Activated CD8-positive, alpha-beta memory T cell treated with anti-CD3 and anti-CD28 coated beads, Interleukin-2, amount 50 U/mL, for 24 hours (primary cell): ENCODE results near the gene FAM118A.
"Not testable (repeated sequence)": the region's sequence is repeated elsewhere in the genome, so short reads cannot be mapped to it uniquely, and the experiment has no call there.

ENCODE experiments used
- DNase-seq: peaks from one replicate; pipeline ENCODE4 v3.0.0-alpha.2; 2020; ENCODE audit errors: extremely low read depth

FAM118A gene

DNA sequence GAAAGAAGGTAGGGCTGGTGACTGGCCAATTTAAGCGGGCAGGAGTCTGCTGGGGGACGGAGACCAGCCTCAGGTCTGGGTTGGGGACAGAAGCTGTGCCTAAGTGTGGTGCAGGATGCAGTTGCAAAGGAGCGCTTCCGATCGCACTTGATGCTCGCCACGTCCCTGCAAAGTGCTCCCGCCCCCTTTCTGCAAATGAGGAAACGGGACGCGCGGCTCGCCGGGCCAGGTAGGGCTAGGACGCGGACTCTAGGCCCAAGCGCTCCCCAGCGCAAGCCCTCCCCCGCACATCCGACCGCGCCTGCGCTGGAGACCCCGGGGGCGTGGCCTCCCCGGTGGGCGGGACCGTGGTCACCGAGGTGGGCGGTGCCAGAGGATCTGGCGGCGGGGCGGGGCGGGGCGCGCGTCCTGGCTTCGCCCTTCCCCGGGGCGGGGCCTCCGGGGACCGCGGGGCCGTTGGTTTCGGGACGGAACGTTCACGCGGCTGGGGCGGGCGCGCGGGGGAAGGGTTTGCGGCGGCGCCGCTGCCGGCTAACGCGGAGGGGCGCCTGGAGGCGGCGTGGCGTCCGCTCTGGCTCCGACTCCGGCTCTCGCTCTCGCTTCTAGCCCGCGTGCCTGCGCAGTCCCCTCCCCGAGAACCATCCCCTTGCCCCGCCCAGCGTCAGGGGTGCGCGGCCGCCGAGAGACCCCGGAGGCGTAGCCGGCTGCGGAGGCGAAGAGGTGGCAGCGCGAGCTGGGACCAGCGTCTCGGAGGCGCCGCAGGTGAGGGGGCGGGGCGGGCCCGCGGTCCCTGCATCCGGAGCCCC lies at the start of gene FAM118A:
Gene FAM118A (plus strand): TSS at position 513 of the 806 bp plus-strand sequence. CDS start 12,446 bp downstream, outside the sequence.
- peak; percentile 79 for DNase-seq

DNA sequence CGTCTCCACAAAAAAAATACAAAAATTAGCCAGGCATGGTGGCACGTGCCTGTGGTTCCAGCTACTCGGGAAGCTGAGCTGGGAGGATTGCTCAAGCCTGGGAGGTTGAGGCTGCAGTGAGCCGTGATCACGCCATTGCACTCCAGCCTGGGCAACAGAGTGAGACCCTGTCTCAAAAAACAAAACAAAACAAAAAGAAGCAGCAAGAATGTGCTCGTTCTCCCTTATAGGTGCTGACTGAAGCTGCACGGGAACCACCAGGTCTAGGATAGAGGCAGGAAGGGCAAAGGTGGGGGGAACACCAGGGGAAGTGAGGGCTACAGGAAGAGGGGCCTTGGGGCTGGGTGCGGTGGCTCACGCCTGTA lies 49.4 kb upstream of the FAM118A start:
- not testable (repeated sequence) for DNase-seq

DNA sequence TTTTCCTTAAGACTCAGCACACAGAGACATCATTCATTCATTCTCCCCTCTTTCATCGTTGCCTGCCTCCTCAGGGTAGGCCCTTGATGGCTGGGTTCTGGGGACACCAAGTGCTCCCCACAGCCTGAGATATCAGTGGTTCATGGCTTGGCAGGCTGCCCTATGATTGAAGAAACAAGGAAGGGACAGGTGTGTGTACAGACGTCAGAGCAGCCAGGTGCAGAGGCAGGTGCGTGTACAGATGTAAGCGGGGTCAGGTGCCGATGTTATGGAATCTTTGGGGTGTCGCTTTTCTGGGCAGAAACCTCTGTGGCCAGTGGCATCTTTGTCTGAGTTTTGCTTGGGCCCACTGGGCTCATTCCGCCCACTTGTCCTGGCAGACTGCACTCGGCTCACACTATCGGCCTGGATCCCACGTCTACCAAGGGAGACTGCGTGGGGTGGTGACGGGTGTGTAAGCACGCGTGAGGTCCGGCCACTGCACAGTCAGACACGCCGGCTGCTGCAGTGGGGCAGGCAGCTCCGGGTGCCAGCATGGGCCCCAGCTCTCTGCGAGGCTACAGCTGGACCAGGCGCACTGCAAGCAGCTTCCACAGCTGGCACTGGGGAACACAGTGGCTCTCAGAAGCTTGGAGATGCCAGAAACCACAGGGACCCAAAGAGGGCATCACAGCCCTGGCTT lies 48.2 kb upstream of the FAM118A start:
- no peak for DNase-seq

DNA sequence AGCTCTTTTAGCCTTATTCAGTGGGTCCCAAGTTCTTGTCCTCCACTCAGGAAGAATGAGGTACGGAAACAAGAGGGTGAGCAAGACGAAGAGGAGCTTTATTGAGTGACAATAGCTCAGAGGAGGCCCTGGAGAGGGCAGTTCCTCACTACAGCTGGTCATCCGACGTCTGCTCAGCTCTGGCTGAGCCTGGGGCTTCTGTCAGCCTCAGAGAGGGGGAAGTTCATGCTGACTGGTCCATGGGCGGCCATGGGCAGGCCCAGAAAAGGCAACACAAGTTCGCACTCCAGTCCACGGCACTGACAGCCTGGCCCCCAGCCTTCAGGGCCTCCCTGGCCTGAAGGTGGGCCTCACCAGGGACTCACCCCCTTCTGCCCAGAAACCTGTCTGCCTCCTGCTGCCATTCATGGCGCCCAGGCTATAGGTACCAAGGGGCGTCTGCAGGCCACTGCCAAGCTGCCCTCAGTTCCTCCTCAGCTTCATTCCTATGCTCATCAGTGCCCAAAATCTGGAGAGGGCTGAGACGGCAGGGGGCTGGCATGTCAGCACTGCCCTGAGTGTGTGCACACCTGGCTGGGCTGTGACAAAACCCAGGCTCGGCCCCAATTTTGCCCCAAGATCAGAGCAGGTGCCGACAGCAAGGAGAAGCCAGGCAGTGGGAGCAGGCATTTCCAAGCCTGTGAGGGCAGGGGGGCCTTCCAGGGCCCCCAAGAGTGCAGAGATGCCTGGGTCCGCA lies 47.4 kb upstream of the FAM118A start:
- no peak for DNase-seq

DNA sequence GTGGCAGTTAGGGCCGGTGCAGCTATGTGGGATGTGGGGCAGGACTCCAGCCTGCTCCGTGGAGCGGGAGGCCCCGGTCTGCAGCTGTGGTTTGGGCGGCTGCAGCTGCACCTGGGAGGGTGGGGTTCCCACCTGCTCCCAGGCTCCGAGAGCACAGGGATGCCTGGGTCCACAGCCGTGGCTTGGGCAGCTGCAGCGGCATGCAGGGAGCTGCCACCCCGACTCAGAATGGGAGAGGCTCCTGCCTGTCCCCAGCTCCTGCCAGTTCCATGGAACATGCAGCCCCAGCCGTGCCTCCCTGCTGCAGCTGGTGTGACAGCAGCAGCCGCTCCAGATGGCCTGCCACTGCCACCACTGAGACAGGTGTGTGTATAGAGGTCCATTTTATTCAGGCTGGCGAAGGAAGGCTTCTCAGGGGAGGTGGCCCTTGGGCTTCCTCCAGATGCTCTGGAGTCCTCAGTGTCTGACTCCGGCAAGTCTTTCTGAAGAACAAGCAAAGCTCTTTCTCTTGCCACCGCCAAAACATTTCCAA lies 46.7 kb upstream of the FAM118A start:
- DNase-seq = no peak

DNA sequence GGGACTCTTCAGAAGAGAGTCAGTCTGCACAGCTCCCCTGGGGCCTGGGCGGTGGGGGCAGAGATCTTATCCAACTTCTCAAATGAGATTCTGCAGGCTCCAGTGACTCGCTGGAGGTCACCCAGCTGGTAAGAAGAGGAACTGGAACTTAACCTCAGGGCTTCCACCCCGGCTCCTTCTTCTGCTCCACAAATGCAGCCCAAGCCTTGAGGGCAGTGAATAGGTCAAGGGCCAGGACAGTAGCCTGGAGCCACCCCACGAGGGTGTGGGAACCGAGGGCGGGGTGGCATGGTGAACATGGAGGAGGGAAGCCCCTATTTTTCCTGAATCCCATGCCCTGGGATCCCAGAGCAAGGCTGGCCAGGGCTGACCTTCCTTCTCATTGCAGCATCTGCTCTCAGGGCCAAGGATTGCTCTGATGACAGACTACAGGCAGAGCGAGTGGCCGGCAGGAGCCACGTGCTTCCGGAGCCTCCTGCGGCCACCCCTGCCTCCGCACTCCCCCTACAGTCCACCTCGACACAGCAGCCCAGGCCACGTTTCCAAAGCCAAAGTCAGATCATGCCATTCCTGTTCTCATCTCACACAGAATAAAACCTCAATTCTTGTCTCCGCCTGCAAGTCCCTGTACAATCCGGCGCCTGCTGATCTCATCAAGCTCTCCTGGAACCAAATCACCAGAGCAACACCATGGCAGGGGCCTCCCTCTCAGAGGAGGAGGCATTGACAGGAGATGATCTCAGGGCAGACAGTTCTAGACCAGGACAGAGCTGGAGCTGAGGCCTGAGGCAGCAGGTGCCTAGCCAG lies 46.1 kb upstream of the FAM118A start:
- no peak for DNase-seq

DNA sequence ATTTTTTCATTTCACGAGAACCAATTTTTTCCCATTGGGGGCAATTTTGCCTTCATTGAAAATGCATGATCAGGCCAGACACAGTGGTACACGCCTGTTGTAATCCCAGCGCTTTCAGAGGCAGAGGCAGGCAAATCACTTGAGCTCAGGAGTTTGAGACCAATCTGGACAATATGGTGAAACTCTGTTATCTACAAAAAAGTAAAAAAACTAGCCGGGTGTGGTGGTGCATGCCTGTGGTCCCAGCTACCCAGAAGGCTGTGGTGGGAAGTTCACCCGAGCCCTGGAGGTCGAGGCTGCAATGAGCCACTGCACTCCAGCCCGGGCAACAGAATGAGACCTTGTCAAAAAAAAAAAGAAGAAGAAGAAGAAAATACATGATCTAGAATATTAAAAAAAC lies 44.2 kb upstream of the FAM118A start:
- no peak for DNase-seq

DNA sequence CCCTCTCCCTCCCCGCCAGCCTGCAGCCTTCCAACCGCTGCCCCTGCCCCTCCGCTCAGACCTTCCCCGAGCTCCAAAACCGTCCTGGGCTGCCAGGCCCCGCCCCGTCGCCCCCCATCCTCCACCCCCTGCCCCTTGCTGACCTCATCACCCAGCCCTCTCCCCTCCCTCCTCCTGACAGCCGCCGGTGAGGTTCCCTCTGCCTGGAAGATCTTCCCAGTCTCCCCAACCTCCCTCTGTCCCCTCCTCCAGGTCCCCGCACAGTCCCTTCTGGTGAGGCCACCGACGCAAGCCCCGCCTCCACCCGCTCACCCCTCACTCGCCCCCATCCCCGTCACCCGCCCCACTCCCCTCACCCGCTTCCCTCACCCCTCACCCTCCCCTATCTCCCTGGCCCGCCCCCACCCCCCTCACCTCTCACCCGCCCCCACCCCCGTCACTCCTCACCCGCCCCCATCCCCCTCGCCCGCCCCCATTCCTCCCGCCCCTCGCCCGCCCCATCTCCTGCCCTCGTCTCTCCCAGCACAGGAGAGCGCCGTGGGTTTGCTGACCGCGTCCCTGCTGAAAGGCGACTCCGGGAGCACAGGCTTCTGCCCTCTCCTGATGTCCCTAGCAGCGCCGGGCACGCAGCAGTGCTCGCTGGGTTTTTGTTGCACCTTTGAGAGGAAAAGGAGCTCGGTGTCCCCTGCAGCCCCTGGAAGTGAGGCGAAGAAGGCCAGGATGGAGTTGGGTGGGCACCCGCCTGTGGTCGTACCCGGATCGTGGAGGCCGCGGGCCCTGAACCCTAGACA lies 41.4 kb upstream of the FAM118A start:
- DNase-seq = no peak

DNA sequence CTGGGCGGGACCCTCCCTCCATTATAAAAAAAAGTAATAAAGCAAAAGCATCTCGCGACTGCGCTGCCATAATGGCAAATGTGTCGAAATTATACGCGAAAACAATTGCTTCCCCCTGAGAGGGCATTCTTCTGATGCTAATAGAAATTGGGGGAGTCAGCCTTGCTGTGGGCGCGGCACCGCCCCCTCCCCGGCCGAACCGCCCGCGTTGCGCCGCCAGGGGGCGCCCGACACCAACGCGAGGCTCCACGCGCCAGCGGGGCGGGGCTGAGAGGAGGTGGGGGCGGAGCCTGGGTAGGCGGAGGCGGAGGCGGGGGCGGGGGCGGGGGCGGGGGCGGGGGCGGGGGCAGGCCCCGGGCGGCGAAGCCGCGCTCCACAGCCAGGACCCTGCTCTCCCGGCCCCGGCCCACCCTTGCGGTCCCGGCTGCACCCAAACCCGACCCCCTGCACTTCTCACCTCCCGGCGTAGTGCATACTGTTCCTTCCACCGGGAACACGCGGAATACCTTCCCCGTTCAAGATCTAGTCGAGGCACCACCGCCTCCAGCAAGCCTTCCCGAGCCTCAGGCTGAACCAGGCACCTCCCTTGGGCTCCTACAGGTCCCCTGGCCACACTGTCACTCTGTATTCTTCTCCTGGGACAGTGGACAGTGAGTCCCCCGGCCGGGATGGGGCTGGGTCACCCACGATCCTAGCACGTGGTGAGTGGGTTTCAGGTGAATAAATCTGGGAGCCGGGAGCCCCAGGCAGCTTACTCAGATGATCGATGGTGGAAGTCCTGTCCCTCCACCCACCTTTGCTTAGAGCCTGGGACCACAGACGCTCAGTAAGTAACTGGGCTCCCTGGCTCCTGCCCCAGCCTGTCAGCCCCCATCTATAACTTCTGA lies 40.5 kb upstream of the FAM118A start:
- peak; percentile 41 for DNase-seq

DNA sequence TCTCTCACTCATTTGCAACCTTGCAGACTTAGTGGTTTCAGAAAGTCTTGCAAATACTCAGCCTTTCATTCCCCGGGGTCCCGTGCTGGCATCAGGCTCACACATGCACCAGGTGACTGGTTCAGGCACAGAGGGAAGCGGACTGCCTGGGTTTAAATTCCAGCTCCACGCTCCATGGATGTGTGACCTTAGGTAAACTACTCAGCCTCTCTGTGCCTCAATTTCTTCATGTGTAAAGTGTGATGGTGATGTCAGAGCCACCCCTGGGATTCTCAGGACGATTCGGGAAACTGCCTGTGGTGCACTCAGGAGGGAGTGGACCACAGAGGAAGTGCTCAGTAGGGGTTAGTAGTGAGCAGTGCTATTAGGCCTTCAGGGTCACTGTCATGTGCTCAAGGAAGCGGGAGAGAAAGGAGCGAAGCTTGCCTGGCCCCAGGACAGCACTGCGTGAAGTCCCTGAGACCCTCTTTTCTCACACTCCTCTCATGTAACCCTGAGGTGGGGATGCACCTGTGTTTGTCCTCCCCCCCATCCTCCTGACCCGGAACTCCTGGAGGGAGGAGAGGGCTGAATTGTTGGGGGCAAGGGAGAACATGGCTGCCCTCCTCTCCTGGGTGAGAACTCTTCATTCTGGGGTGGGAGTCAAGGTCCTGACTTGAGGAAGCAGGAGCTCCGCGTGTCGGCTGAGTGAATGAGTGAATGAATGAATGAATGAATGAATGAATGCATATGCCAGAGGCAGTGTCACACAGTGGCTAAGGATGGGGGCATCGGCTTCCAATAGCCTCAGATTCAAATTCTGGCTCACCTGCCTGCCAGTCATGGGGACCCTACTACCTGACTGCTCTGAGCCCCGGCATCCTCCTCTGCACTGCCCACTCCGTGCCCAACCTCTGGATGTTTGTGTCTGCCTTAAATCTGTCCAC lies 39.4 kb upstream of the FAM118A start:
- DNase-seq = no peak

DNA sequence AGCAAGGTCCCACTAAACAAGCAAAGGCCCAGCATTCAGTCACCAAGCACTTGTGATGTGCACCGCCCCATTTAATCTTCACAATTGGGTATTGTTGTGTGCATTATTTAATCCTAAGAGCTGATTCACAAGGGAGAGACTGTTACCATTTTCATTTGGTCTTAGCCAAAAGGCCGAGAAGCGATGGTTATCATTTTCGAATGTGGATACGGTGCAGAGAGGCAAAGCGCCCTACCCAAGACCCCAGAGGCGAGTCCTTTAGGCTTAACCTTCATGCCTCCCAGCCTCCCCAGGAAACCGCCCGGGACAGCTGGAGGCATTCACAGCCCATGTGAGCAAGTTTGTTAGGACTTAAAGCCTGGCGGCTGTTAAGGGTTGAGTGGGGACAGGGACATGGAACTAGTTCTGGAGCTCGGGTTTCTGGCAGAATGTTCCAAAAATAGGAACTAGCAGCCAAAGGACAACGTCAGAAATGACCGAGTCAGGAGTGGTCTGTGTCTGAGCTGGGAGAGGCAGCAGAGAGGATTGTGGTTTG lies 38.0 kb upstream of the FAM118A start:
- no peak for DNase-seq

DNA sequence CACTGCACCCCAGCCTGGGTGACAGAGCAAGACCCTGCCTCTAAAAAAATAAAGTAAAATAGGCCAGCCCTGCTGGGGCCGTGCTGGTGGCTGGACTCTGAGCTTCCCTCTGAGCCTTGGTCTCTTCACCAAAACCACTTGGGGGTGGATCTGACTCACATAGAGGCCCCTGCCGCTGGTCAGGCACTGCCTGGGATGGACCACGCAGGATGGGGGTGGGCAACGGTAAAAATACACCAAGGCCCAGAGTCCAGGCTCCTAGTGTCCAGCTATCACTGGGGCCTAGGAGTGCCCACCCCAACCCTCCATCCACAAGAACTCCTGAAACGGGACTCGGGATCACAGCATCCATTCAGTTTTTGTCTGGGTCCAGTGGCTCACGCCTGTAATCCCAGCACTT lies 37.2 kb upstream of the FAM118A start:
- DNase-seq = no peak

DNA sequence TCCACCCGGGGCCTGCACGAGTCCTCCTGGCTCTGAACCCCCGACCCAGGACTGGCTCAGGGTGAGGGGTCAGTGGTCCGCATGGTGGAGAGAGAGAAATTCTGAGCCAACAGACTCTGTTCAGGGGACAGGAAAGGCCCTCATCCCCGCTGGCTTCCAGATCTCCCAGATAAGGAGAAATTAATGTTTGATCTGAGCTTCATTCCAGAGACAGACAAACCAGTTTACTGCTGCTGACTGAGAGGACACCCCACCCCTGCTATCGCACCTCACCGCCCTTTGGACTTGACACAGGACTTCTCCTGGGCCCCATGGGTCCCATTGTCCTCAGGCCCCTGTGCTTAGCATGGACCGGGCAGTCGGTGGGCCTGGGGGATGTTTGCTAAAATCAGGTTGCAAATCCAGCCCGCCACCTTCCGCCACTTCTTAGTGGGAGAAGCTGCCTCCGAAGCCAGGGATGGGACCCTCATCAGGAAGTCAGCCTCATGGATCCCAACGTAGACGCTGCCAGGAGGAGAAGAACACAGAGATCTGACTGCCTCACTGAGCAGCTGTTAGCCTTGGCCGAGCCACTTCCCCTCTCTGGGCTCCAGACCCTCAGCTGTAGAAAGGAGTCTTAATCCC lies 36.2 kb upstream of the FAM118A start:
- DNase-seq = no peak

DNA sequence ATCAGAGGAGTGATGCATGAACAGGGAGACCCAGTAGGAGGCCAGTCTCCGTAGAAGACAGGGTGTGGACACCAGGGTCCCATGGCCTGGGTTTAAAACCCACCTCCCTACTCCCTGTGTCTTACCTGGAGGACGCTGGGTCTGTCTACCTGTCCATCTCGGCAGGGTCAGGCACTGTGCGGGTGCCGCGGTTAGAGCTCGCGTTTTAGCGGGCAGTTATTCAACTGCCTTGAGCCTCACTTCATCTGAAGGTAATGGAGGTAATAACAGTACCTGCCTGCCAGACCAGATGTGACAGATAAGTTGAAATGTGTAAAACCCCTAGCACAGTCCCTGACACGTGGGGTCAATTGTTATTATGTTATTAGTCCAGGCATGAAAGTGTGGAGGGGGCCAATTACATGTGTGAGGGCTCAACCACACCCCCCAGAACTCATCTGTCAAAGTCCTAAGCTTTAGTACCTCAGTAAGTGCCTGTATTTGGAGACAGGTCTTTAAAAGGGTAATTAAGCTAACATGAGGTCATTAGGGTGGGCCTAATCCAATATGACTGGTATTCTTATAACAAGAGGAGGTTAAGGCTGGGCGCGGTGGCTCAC lies 33.1 kb upstream of the FAM118A start:
- DNase-seq = no peak

DNA sequence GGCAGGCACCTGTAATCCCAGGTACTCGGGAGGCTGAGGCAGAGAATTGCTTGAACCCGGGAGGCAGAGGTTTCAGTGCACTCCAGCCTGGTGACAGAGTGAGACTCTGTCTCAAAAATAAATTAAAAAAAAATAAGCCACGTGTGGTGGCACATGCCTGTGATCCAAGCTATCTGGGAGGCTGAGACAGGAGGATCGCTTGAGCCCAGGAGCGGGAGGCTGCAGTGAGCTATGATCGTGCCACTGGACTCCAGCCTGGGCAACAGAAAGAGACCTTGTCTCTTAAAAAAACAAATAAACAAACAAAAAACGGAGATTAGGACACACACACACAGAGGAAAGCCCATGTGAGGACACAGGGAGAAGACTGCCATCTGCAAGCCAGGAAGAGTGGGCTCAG lies 32.0 kb upstream of the FAM118A start:
- not testable (repeated sequence) for DNase-seq

DNA sequence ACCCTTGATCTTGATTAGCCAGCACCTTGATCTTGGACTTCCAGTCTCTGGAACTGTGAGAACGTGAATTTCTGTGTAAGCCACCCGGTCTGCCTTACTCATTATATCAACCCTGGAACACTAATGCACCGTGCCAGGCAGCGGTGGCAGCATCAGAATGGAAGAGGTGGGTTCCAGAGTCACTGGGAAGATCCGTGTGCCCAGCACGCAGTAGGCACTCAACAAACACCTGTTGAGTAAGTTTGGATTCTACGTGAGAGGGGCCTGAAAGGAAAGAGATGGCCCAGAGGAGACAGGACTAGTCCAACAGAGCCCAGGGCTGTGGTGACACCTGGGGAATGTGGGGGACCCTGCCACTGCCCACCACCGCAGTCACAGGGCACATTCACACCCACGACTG lies 31.6 kb upstream of the FAM118A start:
- no peak for DNase-seq

DNA sequence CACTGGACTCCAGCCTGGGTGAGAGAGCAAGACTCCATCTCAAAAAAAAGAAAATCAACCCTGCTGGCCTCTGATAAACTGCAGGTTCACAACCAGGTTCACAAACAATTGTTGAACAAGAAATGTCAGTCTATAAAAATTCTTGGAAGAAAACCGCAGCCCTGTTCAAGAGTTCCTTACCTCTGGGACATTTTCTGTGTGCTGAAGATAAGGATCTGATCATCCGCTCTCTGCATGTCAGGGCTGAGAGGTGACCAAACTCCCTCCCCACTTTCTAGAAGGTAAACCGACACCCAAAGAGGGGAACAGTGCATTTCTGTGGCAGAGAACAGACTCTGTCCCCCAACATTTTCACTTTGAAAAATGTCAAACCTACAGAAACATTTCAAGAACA lies 29.1 kb upstream of the FAM118A start:
- no peak for DNase-seq

DNA sequence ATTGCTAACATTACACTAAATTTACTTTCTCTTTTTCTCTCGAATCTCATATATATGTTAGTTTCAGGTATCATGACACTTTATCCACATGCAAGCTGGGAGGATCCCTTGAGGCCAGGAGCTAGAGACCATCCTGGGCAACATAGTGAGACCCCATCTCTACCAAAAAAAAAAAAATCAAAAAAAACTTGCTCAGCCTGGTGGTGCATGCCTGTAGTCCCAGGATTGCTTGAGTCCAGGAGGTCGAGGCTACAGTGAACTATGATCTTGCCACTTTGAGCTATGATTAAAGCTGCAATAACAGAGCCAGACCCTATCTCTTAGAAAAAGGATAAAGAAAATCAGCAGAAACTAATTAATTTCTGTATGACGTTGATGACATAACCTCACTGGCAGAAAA lies 28.7 kb upstream of the FAM118A start:
- no peak for DNase-seq
